Kidney (tissue), 14 donors: ENCODE data around the gene EHD3. TPM values are rescaled to one million over a fixed set of nuclear protein-coding genes. Genes with fewer than 3 reads are reported as not detected.

Source experiments
- DNase-seq, 5 donors: peaks; one replicate each; pipeline ENCODE4 v3.0.0-alpha.2; 2013 to 2020
- FAIRE-seq: peaks from 2 replicates; lab custom pipeline; 2012; peaks lifted over from hg19 to GRCh38; lab: Jason Lieb, UNC
- H3K27ac ChIP-seq, 2 donors: one replicate each; pipeline ENCODE4 v1.7.0; 2013; ENCODE audit warnings: low read depth in 2 of 2, low read length in 2 of 2, inconsistent platforms in 1 of 2
- H3K27me3 ChIP-seq: one replicate; pipeline ENCODE4 v1.7.1; 2013; ENCODE audit warnings: low read length, inconsistent platforms; ENCODE audit not compliant: control insufficient read depth, insufficient read depth
- H3K36me3 ChIP-seq, 3 donors: one replicate each; pipeline versions ENCODE4 v1.7.0 to v1.7.1; 2013; ENCODE audit warnings: low read length in 3 of 3, control low read depth in 1 of 3, inconsistent platforms in 1 of 3; ENCODE audit not compliant: insufficient read depth in 3 of 3, control insufficient read depth in 2 of 3
- H3K4me1 ChIP-seq, 3 donors: one replicate each; pipeline versions ENCODE4 v1.7.0 to v1.7.1; 2013; ENCODE audit warnings: low read length in 3 of 3, inconsistent platforms in 1 of 3, low read depth in 1 of 3; ENCODE audit not compliant: control insufficient read depth in 2 of 3, insufficient read depth in 2 of 3
- H3K4me3 ChIP-seq, 3 donors: one replicate each; pipeline versions ENCODE4 v1.7.0 to v1.8.1; 2013; ENCODE audit warnings: low read length in 3 of 3, control low read depth in 1 of 3, inconsistent platforms in 1 of 3
- H3K9ac ChIP-seq, 3 donors: one replicate each; pipeline versions ENCODE4 v1.7.0 to v1.7.1; 2013; ENCODE audit warnings: low read length in 3 of 3, control low read depth in 1 of 3, inconsistent platforms in 1 of 3
- H3K9me3 ChIP-seq, 3 donors: one replicate each; pipeline versions ENCODE4 v1.7.0 to v1.7.1; 2013; ENCODE audit warnings: low read length in 3 of 3, control low read depth in 1 of 3, inconsistent platforms in 1 of 3; ENCODE audit not compliant: control insufficient read depth in 2 of 3, insufficient read depth in 1 of 3
- CTCF ChIP-seq: IDR thresholded peaks from 3 replicates; pipeline ENCODE4 v1.5.1; 2012; ENCODE audit warnings: mild to moderate bottlenecking, moderate library complexity, borderline replicate concordance; ENCODE audit not compliant: insufficient read depth; ENCODE audit errors: extremely low read depth
- intact Hi-C: fragments of 100-400 bp; cut with DNase I; formaldehyde crosslinking; loops from one replicate; pipeline ENCODE4 v1.11.1; 2022
- polyA plus RNA-seq: library from polyadenylated mRNA; stranded (reverse); fragments of 350-450 nt; fragmentation: Illumina TruSeq; extraction: RNeasy Lipid Tissue Mini Kit (QIAGEN cat#74804); gene quantifications from one replicate; pipeline ENCODE4 v1.2.3, GENCODE V29; 2014; ENCODE audit warnings: low read depth, low replicate concordance; ENCODE audit not compliant: insufficient read depth
- total RNA-seq: library from RNA; stranded (reverse); fragmentation: NEBNext Ultra II Directional; extraction: Animal tissue kit (Norgen Biotek cat#: 25700); gene quantifications from one replicate; pipeline ENCODE4 v1.2.1, GENCODE V29; 2021
- donor health status: control.
- donor health status: control.
- donor health status: control.
- donor health status: control.
- donor health status: control.
- donor health status: DM: yes; HTN: yes; CAD: no.
- donor health status: Normal renal cell carcinoma (clear cell type).

The EHD3 gene
- total and polyA plus RNA-seq, 2 donors from 2014 or later, result 9.5 to 45.3 TPM

- Histone ChIP-seq H3K36me3 (no peaks in the 10 kb centered on the region), H3K9me3 (no peaks in the 10 kb centered on the region), H3K27ac (no peak overlapping the region), H3K4me1 (peaks cover 0 to 4% (median 0%) of the 10 kb centered on the region in 3 donors), H3K9ac (no peak overlapping the region), H3K4me3 (no peak overlapping the region), H3K27me3 (no peaks in the 10 kb centered on the region)
- DNase-seq (no peak), FAIRE-seq (no peak)
- intact Hi-C loops, result no loop called here
- TF ChIP-seq CTCF, result no peak
Measured at GRCh38 chr2:31314761-31315160, 80.8 kb downstream of the EHD3 start.

- TF ChIP-seq CTCF, result no peak
- Histone ChIP-seq H3K27ac (no peak overlapping the region), H3K9ac (no peak overlapping the region), H3K36me3 (no peaks in the 10 kb centered on the region), H3K27me3 (no peaks in the 10 kb centered on the region), H3K4me1 (peaks cover 0 to 7% (median 0%) of the 10 kb centered on the region in 3 donors), H3K9me3 (no peaks in the 10 kb centered on the region), H3K4me3 (no peak overlapping the region)
- intact Hi-C loops, result no loop called here
- DNase-seq (no peak), FAIRE-seq (no peak)
Measured at GRCh38 chr2:31317396-31317795, 83.4 kb downstream of the EHD3 start.

GRCh38 chr2:31318361-31319336 lies 84.7 kb downstream of the EHD3 start:
- no peak for TF ChIP-seq CTCF
- Histone ChIP-seq H3K27ac (no peak overlapping the region), H3K36me3 (no peaks in the 10 kb centered on the region), H3K4me3 (no peak overlapping the region), H3K27me3 (no peaks in the 10 kb centered on the region), H3K4me1 (peaks cover 0 to 7% (median 0%) of the 10 kb centered on the region in 3 donors), H3K9me3 (no peaks in the 10 kb centered on the region), H3K9ac (no peak overlapping the region)
- intact Hi-C loops, result no loop called here
- DNase-seq, result no peak
- no peak for FAIRE-seq

Other genes with a start within 250 kb of the EHD3 start
- 84.6 TPM for gene GALNT14, start 95.7 kb upstream of the EHD3 start, total RNA-seq
- 90.3 TPM for gene GALNT14, start 95.7 kb upstream of the EHD3 start, polyA plus RNA-seq
- gene CAPN14, start 16.6 kb upstream of the EHD3 start, total RNA-seq, result 0.25 TPM
- gene CAPN14, start 16.6 kb upstream of the EHD3 start, polyA plus RNA-seq, result 0.22 TPM
- 3.1 TPM for gene XDH, start 180.6 kb downstream of the EHD3 start, total RNA-seq
- gene XDH, start 180.6 kb downstream of the EHD3 start, polyA plus RNA-seq, result not detected